Activated B cell treated with CpG ODN at 0.5 μM for 24 hours (primary cell): ENCODE measurements around the gene DNM2. TPM values are rescaled to one million over a fixed set of nuclear protein-coding genes. Genes with fewer than 3 reads are reported as not detected.

Experiments used
- ATAC-seq: fragments of 200-7000 bp; cut with Tn5 transposase; one replicate; pipeline ENCODE4 v1.10.0; 2021; ENCODE audit warnings: low read depth, mild to moderate bottlenecking, moderate library complexity
- CTCF ChIA-PET: fragments of 350-600 bp; sonication (Branson Sonifier 250); formaldehyde crosslinking; loops from one replicate; lab custom pipeline; 2021; ENCODE audit warnings: antibody characterized with exemption; lab: Charles Lee
- POLR2A ChIA-PET: fragments of 350-600 bp; sonication (Branson Sonifier 250); formaldehyde crosslinking; loops from one replicate; lab custom pipeline; 2021; ENCODE audit warnings: antibody characterized with exemption; lab: Charles Lee
- DNase-seq: peaks from one replicate; pipeline ENCODE4 v3.0.0; 2022
- H3K27ac Mint-ChIP-seq: one replicate; pipeline ENCODE4 v1.8.0; 2020; ENCODE audit warnings: mixed read lengths
- H3K27me3 Mint-ChIP-seq: one replicate; pipeline ENCODE4 v1.8.0; 2021; ENCODE audit warnings: mixed read lengths
- H3K36me3 Mint-ChIP-seq: one replicate; pipeline ENCODE4 v1.8.0; 2021; ENCODE audit warnings: low read depth, mixed read lengths
- H3K4me1 Mint-ChIP-seq: one replicate; pipeline ENCODE4 v1.8.0; 2021; ENCODE audit warnings: mixed read lengths
- H3K4me3 Mint-ChIP-seq: one replicate; pipeline ENCODE4 v1.8.0; 2020; ENCODE audit warnings: mild to moderate bottlenecking, mixed read lengths
- H3K9me3 Mint-ChIP-seq: one replicate; pipeline ENCODE4 v1.8.0; 2020; ENCODE audit warnings: mixed read lengths
- intact Hi-C: fragments of 100-400 bp; cut with micrococcal nuclease; formaldehyde crosslinking; loops from one replicate; pipeline ENCODE4 v1.15.1; 2024
- total RNA-seq: library from RNA; stranded (reverse); gene quantifications from 2 replicates; pipeline ENCODE4 v1.2.3, GENCODE V29; 2022
- TF ChIP-seq, protein P1 (sequence below): fragments of 200-600 bp; IDR thresholded peaks from one replicate; pipeline ENCODE4 v1.8.0; 2022; ENCODE audit warnings: antibody characterized with exemption, mild to moderate bottlenecking

The DNM2 gene
- total RNA-seq, 1 donor from 2014 or later = 257 TPM

DNA sequence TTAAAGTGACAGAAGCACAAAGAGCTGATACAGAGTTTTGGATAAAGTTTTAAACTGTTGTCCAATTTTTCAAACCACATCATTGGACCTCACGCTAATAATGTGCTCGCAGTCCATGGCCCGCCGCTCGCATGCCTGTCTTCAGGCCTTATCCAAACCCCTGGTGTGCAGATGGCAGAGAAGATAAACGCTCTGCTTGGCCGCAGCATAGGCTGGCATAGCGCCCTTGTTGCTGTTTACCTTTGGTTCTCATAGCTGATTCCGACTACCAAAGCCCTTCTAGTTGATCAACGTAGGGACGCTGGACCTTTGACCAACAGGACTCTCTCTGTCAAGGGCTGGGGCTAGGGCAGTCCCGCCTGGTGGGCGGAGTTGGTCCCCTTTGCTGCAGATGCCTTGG lies 40.1 kb upstream of the DNM2 start:
- TF ChIP-seq, protein P1, sequence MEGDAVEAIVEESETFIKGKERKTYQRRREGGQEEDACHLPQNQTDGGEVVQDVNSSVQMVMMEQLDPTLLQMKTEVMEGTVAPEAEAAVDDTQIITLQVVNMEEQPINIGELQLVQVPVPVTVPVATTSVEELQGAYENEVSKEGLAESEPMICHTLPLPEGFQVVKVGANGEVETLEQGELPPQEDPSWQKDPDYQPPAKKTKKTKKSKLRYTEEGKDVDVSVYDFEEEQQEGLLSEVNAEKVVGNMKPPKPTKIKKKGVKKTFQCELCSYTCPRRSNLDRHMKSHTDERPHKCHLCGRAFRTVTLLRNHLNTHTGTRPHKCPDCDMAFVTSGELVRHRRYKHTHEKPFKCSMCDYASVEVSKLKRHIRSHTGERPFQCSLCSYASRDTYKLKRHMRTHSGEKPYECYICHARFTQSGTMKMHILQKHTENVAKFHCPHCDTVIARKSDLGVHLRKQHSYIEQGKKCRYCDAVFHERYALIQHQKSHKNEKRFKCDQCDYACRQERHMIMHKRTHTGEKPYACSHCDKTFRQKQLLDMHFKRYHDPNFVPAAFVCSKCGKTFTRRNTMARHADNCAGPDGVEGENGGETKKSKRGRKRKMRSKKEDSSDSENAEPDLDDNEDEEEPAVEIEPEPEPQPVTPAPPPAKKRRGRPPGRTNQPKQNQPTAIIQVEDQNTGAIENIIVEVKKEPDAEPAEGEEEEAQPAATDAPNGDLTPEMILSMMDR = no peak
- DNase-seq (no peak), ATAC-seq (no peak)
- H3K4me1 Mint-ChIP-seq = peaks cover 3% of the 10 kb centered on the region
- H3K4me3 Mint-ChIP-seq = no peak overlapping the region
- ChIA-PET POLR2A (no interaction called here), CTCF (no interaction called here)
- H3K9me3 Mint-ChIP-seq = no peaks in the 10 kb centered on the region
- H3K27me3 Mint-ChIP-seq = no peaks in the 10 kb centered on the region
- H3K36me3 Mint-ChIP-seq = peaks cover 86% of the 10 kb centered on the region
- no peak overlapping the region for H3K27ac Mint-ChIP-seq
- intact Hi-C loops = no loop called here

DNA sequence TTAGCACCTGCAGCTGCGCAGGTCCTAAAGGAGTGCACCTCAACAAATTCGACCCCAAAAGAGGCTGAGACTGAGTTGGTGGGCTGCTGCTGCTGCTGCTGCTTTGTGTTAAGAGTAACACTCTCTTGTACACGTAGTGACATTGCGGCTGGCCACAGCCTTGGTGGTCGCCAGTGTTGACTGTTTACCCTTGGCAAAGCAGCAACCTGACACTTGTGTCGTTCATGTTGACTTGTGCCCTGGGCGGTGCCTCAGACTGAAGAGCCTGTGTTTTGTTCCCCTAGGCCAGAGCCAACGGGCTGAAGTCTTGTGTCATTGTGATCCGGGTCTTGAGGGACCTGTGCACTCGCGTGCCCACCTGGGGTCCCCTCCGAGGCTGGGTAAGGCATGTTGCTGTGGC lies 39.1 kb upstream of the DNM2 start:
- ChIA-PET POLR2A (no interaction called here), CTCF (interaction anchor here (1.1 kb wide), 1 partner anchor 23 kb away, joined by 3 read pairs; the partner anchor contains the start of gene QTRT1)
- intact Hi-C loops = no loop called here
- no peak overlapping the region for H3K4me3 Mint-ChIP-seq
- H3K27me3 Mint-ChIP-seq = no peaks in the 10 kb centered on the region
- no peak for DNase-seq
- H3K36me3 Mint-ChIP-seq = peaks cover 87% of the 10 kb centered on the region
- TF ChIP-seq, protein P1 = no peak
- no peaks in the 10 kb centered on the region for H3K9me3 Mint-ChIP-seq
- ATAC-seq = no peak
- H3K4me1 Mint-ChIP-seq = no peaks in the 10 kb centered on the region
- no peak overlapping the region for H3K27ac Mint-ChIP-seq

DNA sequence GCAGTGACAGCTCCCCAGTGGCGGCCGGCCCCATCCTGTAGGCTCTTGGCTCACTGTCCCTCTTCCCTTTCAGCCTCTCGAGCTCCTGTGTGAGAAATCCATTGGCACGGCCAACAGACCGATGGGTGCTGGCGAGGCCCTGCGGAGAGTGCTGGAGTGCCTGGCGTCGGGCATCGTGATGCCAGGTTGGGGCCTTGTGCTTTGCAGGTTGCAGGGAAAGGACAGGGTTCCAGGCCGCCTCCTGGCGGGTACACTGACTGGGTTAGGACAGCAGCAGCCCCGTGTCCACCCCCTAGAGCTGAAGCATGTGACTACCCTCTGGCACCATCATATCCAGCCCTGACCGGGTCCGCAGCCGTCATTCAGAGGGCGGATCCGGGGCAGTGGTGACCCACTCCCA lies 38.1 kb upstream of the DNM2 start:
- Mint-ChIP-seq H3K4me1 (no peaks in the 10 kb centered on the region), H3K4me3 (no peak overlapping the region), H3K27me3 (no peaks in the 10 kb centered on the region), H3K9me3 (no peaks in the 10 kb centered on the region), H3K27ac (no peak overlapping the region), H3K36me3 (peaks cover 92% of the 10 kb centered on the region)
- POLR2A ChIA-PET = no interaction called here
- intact Hi-C loops = no loop called here
- TF ChIP-seq, protein P1 = no peak
- CTCF ChIA-PET = interaction anchor here (1.1 kb wide), 1 partner anchor 22 kb away, joined by 3 read pairs; the partner anchor contains the start of gene QTRT1
- ATAC-seq (no peak), DNase-seq (no peak)

DNA sequence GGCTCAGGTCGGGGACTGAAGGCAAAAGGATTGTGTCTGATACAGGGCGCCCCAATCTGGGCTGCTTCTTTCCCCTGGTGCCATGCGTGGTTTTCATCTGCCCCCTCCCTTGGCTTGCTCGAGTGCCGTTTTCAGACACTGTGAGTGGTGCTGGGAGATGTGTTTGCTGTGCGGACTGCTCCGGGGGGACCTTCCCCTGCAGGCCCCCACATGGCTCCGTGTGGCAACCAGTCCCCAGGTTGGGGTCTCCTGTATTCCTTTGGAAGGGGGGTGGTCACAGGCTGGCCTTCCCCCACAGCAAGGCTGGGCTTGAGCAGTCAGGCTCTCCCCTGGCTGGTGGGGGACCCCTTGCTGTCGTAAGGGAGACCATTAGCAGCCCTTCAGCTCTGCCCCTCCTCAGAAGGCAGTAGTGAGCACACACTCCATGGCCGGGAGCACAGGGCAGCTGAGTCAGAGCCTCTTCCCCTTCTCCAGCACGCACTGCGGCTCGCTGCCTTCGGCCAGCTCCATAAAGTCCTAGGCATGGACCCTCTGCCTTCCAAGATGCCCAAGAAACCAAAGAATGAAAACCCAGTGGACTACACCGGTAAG lies 37.2 kb upstream of the DNM2 start:
- no peak overlapping the region for H3K4me3 Mint-ChIP-seq

DNA sequence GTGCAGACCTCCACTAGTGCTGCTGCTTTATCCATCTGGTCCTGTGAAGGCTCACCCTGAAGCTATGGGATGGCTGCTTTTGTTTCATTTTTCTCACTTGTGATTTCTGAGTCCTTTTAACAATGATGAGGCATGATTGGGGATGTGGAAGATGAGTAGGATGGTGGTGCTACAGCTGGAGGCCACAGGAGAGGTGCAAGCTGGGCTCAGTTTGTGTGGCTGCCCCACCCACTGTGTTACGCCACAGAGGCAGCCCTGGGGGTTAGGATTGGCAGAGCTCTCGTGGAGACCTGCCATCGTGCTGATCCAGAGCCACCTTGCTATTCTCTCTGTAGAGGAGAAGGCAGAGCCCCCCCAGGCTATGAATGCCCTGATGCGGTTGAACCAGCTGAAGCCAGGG lies 36.2 kb upstream of the DNM2 start:
- DNase-seq = no peak
- H3K27ac Mint-ChIP-seq = no peak overlapping the region
- H3K4me1 Mint-ChIP-seq = no peaks in the 10 kb centered on the region
- peaks cover 93% of the 10 kb centered on the region for H3K36me3 Mint-ChIP-seq
- no peak overlapping the region for H3K4me3 Mint-ChIP-seq
- CTCF ChIA-PET = no interaction called here
- no peaks in the 10 kb centered on the region for H3K9me3 Mint-ChIP-seq
- POLR2A ChIA-PET = no interaction called here
- TF ChIP-seq, protein P1 = no peak
- intact Hi-C loops = no loop called here
- no peak for ATAC-seq
- no peaks in the 10 kb centered on the region for H3K27me3 Mint-ChIP-seq

More for the DNA sequence above, 37.2 kb upstream of the DNM2 start:
- Mint-ChIP-seq H3K4me1 (no peaks in the 10 kb centered on the region), H3K36me3 (peaks cover 91% of the 10 kb centered on the region), H3K27me3 (no peaks in the 10 kb centered on the region), H3K9me3 (no peaks in the 10 kb centered on the region), H3K27ac (no peak overlapping the region)
- intact Hi-C loops = no loop called here
- TF ChIP-seq, protein P1 = no peak
- POLR2A ChIA-PET = no interaction called here
- DNase-seq (no peak), ATAC-seq (no peak)
- CTCF ChIA-PET = no interaction called here
